ENCODE results near the gene ZBED4.
"Not testable (repeated sequence)": the region's sequence is repeated elsewhere in the genome, so short reads cannot be mapped to it uniquely, and the experiment has no call there.

The ZBED4 gene

GRCh38 chr22:49827271-49827852 lies 26.3 kb upstream of the ZBED4 start:
- DNase-seq (ENCODE audit: low spot score) = no peak

- peak; percentile 69 for DNase-seq (ENCODE audit: low spot score)
Measured at GRCh38 chr22:49827853-49828598, 25.6 kb upstream of the ZBED4 start, which contains the start of gene BRD1. Gene BRD1, minus strand, starts transcription at chr22:49827873. Its CDS starts 3,556 bp downstream, at chr22:49824317.

GRCh38 chr22:49828599-49828965 lies 25.1 kb upstream of the ZBED4 start:
- no peak for DNase-seq (ENCODE audit: low spot score)

- DNase-seq (ENCODE audit: low spot score) = no peak
Measured at GRCh38 chr22:49829044-49829853, 24.4 kb upstream of the ZBED4 start.

GRCh38 chr22:49833340-49834007 lies 20.2 kb upstream of the ZBED4 start:
- peak; percentile 84 for DNase-seq (ENCODE audit: low spot score)

DNA sequence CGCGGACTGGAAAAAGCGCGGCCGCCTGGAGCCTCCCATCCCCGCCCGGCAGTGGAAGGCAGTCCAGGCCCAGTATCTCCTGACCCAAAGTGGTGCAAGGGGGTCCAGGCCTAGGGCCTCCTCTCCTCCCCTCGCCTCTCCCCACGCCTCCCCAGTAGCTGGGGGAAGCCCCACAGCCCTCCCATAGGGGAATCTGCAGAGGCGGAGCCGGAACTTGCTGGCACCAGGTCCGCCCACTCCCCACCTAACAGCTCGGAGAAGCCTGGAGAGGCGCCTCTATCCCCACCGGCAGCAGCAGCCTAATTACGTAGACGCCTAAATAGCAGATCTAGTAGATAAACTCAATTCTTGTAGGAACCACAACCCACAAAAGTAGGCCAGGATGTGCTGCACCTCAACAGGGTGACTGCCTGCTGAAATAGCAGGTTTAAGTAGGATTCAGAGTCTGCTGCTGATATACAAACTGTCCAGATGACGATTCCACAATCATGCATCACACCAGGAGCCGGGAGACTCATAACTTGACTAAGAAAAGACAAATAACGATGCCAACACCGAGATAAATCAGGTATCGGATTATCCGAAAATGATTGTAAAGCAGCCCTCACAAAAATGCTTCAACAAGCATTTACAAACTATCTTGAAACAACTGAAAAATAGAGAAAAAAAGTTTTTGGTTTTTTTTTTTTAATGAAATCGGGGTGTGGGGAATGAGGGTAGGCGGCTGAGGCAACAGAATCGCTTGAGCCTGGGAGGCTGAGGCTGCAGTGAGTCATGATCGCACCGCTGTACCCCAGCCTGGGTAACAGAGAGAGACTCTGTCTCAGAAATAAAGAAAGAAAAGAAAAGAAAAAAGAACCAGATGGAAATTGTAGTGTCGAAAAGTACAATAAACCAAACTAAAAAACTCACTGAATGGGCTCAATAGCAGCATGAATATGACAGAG lies 14.6 kb upstream of the ZBED4 start:
- DNase-seq (ENCODE audit: low spot score) = no peak

DNA sequence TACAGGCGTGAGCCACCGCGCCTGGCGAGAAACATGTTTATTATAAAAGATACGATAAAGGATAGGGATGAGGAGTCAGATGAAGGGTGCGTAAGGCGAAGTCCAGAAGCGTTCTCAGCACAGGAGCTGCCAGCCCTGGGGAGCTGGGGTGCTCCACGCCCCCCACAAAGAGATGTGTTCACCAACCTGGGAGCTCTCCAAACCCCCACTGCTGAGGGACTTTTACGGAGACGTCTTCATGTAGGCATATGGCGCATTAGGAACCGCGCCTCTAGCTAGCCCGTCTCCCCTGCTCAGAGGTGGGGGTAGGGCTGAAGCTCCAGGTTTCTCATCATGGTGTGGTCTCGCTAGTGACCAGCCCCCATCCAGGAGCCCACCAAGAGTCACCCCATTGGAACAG lies 8.4 kb upstream of the ZBED4 start:
- no peak for DNase-seq (ENCODE audit: low spot score)

GRCh38 chr22:49845666-49846459 lies 7.8 kb upstream of the ZBED4 start:
- no peak for DNase-seq (ENCODE audit: low spot score)

GRCh38 chr22:49847751-49848689 lies 5.6 kb upstream of the ZBED4 start:
- no peak for DNase-seq (ENCODE audit: low spot score)

DNA sequence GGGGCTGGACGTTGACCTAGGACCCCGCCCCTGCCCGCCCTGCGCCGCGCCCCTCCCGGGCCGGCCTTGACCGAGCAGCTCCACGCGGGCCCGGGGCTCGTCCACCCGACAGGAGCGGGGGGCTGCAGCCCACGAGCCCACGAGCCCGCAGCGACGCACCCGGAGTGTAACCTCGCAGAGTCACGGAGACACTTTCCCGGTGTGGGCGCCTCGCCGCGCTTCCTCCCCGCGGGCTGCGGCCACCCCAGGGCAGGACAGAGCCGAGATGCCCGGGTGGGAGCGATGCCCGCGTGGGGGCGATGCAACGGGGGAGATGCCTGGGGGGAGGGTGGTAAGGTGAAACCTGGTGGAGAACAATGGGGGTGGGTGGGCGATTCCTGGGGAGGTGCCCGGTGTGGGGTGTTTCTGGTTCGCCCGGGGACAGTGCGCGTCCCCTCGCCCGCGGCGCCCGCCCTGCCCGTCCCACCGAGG lies 4.9 kb upstream of the ZBED4 start:
- DNase-seq (ENCODE audit: low spot score) = no peak

GRCh38 chr22:49849161-49850020 lies 4.3 kb upstream of the ZBED4 start:
- no peak for DNase-seq (ENCODE audit: low spot score)

GRCh38 chr22:49850021-49850911 lies 3.4 kb upstream of the ZBED4 start:
- no peak for DNase-seq (ENCODE audit: low spot score)

- no peak for DNase-seq (ENCODE audit: low spot score)
Measured at GRCh38 chr22:49850959-49851802, 2.5 kb upstream of the ZBED4 start.

DNA sequence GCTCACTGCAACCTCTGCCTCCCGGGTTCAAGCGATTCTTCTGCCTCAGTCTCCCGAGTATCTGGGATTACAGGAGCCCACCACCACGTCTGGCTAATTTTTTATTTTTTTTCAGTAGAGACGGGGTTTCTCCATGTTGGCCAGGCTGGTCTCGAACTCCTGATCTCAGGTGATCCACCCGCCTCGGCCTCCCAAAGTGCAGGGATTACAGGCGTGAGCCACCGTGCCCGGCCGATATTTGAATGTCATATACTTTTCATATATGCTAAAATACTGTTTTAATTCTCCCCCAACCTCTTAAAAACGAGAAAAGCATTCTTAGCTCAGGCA lies 1.1 kb upstream of the ZBED4 start:
- DNase-seq (ENCODE audit: low spot score) = not testable (repeated sequence)

DNA sequence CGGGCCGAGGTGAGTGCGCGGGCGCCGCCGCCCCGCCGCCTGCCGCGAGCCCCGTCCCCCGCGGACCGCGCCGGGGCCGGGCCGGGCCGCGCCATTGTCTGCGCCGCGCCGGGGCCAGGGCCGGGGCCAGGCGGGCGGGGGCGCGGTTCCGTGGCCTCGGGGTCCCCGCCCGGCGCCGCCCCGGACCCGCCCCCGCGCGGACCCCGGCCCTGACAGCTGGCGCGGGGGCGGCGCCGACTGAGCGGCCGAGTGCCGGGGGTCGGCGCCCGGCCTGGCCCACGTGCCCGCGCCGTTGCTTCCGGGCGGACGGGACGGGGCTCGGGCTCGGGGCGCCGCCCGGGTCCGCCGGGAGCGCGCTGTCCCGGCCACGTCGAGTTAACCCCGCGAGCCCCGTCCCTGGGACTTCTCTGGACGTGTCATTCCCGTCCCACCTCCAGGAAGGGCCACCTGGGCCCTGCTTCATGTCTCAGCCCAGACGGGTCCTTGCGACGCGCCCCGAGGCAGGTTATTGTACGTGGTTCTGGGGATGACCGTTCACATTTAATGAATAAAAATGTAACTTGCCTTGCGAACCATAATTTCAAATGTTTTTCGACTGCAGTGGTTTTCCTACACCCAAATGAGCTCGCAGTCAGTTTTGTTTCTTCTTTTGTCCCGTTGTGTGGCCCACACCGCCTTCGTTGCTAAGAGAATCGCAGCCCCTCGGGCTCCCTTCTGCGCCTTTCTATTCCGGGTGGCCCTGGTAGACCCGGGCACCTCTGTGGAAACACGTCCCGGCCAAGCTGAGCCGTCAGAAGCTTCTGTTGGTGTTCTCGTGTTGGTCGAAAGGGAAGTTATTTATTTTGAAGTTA lies 562 bp downstream of the ZBED4 start:
- peak; percentile 46 for DNase-seq (ENCODE audit: low spot score)
